SU-DHL-6 (cell line): Measurements from ENCODE around the gene DEPDC5.

Experiments
- H2AFZ ChIP-seq: fragments of 200-600 bp; sonication (generic); 2 replicates; pipeline ENCODE4 v1.6.1; 2014; ENCODE audit warnings: low read depth, mild to moderate bottlenecking, moderate library complexity, mixed read lengths, antibody characterized with exemption, low read length; ENCODE audit not compliant: severe bottlenecking
- H3F3A ChIP-seq: fragments of 200-600 bp; shearing (Covaris generic); 2 replicates; pipeline ENCODE4 v1.6.0; 2016; ENCODE audit warnings: antibody characterized with exemption, mild to moderate bottlenecking; ENCODE audit not compliant: insufficient read depth
- H3K27ac ChIP-seq: fragments of 200-600 bp; sonication (generic); 2 replicates; pipeline ENCODE4 v1.5.1; 2016; ENCODE audit warnings: low read depth, mild to moderate bottlenecking, low read length, moderate library complexity, mixed read lengths
- H3K27me3 ChIP-seq: fragments of 200-600 bp; sonication (generic), shearing (Covaris generic); 2 replicates; pipeline ENCODE4 v1.6.0; 2014; ENCODE audit warnings: mild to moderate bottlenecking, low read length
- H3K36me3 ChIP-seq: fragments of 200-600 bp; sonication (generic); 2 replicates; pipeline ENCODE4 v1.6.1; 2014; ENCODE audit warnings: mild to moderate bottlenecking, low read length, mixed read lengths
- H3K4me2 ChIP-seq: fragments of 300-600, 200-600 bp; shearing (Covaris generic), sonication (generic); 2 replicates; pipeline ENCODE4 v1.6.0; 2014; ENCODE audit warnings: low read length, low read depth, mild to moderate bottlenecking; ENCODE audit not compliant: poor library complexity, severe bottlenecking
- H3K4me3 ChIP-seq: fragments of 200-600 bp; sonication (generic); 2 replicates; pipeline ENCODE4 v1.5.1; 2014; ENCODE audit warnings: antibody characterized with exemption, low read length, mild to moderate bottlenecking, mixed read lengths; ENCODE audit not compliant: insufficient read depth, poor library complexity, severe bottlenecking
- H3K79me2 ChIP-seq: fragments of 200-600 bp; sonication (generic); 2 replicates; pipeline ENCODE4 v1.6.1; 2014; ENCODE audit warnings: mild to moderate bottlenecking, low read length, moderate library complexity; ENCODE audit not compliant: insufficient read depth
- H3K9ac ChIP-seq: fragments of 200-600 bp; sonication (generic); 2 replicates; pipeline ENCODE4 v1.7.0; 2014; ENCODE audit warnings: mild to moderate bottlenecking, low read length
- H3K9me2 ChIP-seq: fragments of 200-600 bp; sonication (generic); replicated peaks from 2 replicates; pipeline ENCODE4 v1.6.1; 2014; ENCODE audit warnings: low read length; ENCODE audit not compliant: insufficient read depth
- H3K9me3 ChIP-seq: fragments of 200-600 bp; sonication (generic); 2 replicates; pipeline ENCODE4 v1.6.1; 2014; ENCODE audit warnings: low read length, mixed read lengths; ENCODE audit not compliant: insufficient read depth
- H4K20me1 ChIP-seq: fragments of 200-600 bp; sonication (generic); 2 replicates; pipeline ENCODE4 v1.6.1; 2014; ENCODE audit warnings: low read depth, mild to moderate bottlenecking, antibody characterized with exemption, low read length, moderate library complexity, mixed read lengths
- EZH2phosphoT487 ChIP-seq: fragments of 200-600 bp; sonication (generic), shearing (Covaris generic); conservative IDR thresholded peaks from 2 replicates; pipeline ENCODE4 v1.6.1; 2018; ENCODE audit warnings: mild to moderate bottlenecking, antibody characterized with exemption, low read length, moderate library complexity, mixed read lengths
- TF ChIP-seq, protein P1 (sequence below): fragments of 200-600 bp; sonication (generic); IDR thresholded peaks from one replicate; pipeline ENCODE4 v1.5.1; 2017; ENCODE audit warnings: antibody characterized with exemption, mild to moderate bottlenecking, low read length, moderate library complexity; ENCODE audit not compliant: insufficient read depth, poor library complexity, severe bottlenecking

Gene DEPDC5

DNA sequence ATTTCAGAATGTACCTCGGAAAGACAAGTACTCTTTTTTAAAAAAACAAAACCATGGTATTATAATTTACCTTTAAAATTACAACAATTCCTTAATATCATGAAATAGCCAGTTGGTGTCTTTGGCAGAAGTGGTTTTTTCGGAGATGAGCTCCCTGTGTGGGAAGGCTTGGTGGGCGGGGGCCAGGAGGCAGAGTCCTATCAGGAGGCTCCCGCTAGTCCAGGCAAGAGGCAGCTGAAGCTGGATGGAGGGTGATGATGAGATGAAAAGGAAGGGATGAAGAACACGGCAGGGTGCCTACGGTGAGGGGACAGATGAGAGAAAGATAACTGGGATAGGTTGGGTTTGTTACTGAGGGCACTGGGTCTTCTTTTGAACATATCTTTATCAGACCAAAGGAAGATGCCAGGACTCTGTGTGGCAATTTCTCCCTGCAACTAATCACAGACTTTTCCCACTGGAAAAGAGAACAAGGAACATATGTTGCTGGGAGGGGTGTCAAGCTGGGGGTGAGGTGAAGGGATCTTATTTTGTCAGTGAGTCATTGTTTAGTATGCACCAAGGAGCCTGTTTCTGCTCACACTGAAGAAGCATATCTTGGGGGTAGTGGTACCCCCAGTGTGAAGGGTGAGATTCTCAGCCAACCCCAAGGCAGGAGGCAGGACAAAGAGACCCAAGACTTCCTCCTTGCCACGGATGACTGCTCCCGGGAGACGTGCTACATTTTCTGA is 99.0 kb downstream of the DEPDC5 start:
- no peaks in the 10 kb centered on the region for H3F3A ChIP-seq
- H3K36me3 ChIP-seq, result peaks cover 8% of the 10 kb centered on the region; the same call in 1 of the 2 replicates
- no peak for TF ChIP-seq EZH2phosphoT487
- TF ChIP-seq, protein P1, sequence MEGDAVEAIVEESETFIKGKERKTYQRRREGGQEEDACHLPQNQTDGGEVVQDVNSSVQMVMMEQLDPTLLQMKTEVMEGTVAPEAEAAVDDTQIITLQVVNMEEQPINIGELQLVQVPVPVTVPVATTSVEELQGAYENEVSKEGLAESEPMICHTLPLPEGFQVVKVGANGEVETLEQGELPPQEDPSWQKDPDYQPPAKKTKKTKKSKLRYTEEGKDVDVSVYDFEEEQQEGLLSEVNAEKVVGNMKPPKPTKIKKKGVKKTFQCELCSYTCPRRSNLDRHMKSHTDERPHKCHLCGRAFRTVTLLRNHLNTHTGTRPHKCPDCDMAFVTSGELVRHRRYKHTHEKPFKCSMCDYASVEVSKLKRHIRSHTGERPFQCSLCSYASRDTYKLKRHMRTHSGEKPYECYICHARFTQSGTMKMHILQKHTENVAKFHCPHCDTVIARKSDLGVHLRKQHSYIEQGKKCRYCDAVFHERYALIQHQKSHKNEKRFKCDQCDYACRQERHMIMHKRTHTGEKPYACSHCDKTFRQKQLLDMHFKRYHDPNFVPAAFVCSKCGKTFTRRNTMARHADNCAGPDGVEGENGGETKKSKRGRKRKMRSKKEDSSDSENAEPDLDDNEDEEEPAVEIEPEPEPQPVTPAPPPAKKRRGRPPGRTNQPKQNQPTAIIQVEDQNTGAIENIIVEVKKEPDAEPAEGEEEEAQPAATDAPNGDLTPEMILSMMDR, result no peak

DNA sequence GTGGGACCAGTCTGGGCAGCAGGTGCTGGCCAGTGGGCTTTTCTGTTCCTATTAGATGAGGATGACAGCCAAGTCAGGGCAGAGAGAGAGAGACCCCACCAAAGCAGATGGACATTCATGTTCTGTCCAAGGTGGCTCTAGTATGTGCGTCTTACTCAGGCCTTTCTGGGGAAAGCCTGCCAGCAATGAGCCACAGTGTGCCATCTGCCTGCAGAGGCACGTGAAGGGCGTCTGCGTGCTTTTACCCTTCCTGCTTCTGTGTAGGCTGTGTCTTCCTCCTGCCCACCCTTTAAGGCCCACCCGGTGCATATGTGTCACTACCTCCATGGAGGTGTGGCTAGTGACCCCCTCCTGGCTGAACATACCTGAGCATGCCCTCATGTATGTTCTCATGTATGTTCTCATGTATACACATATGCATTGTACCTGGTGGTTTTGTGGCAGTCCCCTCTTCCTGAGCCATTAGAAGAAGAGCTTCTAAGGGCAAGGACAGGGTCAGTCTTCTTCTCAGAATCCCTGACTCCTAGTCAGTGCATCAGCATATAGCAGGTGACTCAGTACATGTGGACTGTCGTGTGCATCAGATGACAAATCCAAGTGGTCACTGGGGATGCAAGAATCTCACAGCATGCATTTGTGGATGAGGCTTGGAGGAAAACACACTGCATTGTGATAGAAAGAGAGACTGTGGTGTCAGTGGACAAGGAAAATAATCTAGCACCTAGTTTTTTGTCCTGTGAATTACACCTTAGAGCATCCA is 100.1 kb downstream of the DEPDC5 start:
- H2AFZ ChIP-seq, result no peak overlapping the region
- no peaks in the 10 kb centered on the region for H3K27me3 ChIP-seq
- H3K9me2 ChIP-seq, result no peaks in the 10 kb centered on the region
- H3K4me3 ChIP-seq, result no peak overlapping the region
- no peaks in the 10 kb centered on the region for H3F3A ChIP-seq
- TF ChIP-seq EZH2phosphoT487, result no peak
- TF ChIP-seq, protein P1, result no peak
- no peak overlapping the region for H3K9ac ChIP-seq
- H3K27ac ChIP-seq, result no peak overlapping the region
- no peaks in the 10 kb centered on the region for H3K9me3 ChIP-seq
- peaks cover 11% of the 10 kb centered on the region; the same call in 1 of the 2 replicates for H3K36me3 ChIP-seq
- H4K20me1 ChIP-seq, result no peaks in the 10 kb centered on the region
- no peaks in the 10 kb centered on the region for H3K79me2 ChIP-seq
- H3K4me2 ChIP-seq, result no peak overlapping the region

More for the DNA sequence above, 99.0 kb downstream of the DEPDC5 start:
- Histone ChIP-seq H3K27ac (no peak overlapping the region), H3K79me2 (no peaks in the 10 kb centered on the region), H2AFZ (no peak overlapping the region), H4K20me1 (no peaks in the 10 kb centered on the region), H3K9me2 (no peaks in the 10 kb centered on the region), H3K4me2 (no peak overlapping the region), H3K27me3 (no peaks in the 10 kb centered on the region), H3K4me3 (no peak overlapping the region), H3K9ac (no peak overlapping the region), H3K9me3 (no peaks in the 10 kb centered on the region)

DNA sequence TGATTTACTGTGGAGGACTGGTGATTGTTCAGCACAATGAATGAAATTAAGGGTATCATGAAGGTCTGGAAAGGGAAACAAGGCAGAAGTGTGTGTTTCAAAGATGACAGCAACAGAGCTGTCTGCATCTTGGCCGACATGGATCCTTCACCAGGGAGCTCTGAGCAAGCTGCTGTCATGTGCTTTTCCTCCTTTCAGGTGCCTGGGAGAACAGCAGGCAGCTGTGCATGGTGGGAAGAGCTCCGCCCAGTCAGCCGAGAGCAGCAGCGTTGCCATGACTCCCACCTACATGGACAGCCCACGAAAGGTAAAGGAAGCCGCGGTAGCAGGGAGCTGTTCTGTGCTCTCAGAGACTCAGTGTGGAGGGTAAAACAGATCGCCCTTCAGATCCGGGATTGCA is 103.4 kb downstream of the DEPDC5 start:
- Histone ChIP-seq H3K9me2 (no peaks in the 10 kb centered on the region), H3K4me3 (no peak overlapping the region), H3K9me3 (no peaks in the 10 kb centered on the region), H3K4me2 (no peak overlapping the region), H3K27me3 (no peaks in the 10 kb centered on the region), H2AFZ (no peak overlapping the region), H3F3A (no peaks in the 10 kb centered on the region), H3K36me3 (peaks cover 6% of the 10 kb centered on the region; the same call in 1 of the 2 replicates), H4K20me1 (no peaks in the 10 kb centered on the region), H3K9ac (no peak overlapping the region), H3K27ac (no peak overlapping the region), H3K79me2 (no peaks in the 10 kb centered on the region)
- no peak for TF ChIP-seq EZH2phosphoT487
- TF ChIP-seq, protein P1, result no peak
